Dendritic cell treated with granulocyte-macrophage colony-stimulating factor and Interleukin-4, amounts not matched to agents 40 ng/mL and 50 ng/mL, for 4 days (primary cell): Measurements from ENCODE around the gene SRCAP.

Experiments used
- H3K27ac Mint-ChIP-seq: one replicate; pipeline ENCODE4 v1.8.0; 2022; ENCODE audit warnings: mild to moderate bottlenecking, mixed read lengths
- H3K27me3 Mint-ChIP-seq: one replicate; pipeline ENCODE4 v1.8.0; 2022; ENCODE audit warnings: mild to moderate bottlenecking, mixed read lengths
- H3K36me3 Mint-ChIP-seq: one replicate; pipeline ENCODE4 v1.8.0; 2022; ENCODE audit warnings: low read depth, mixed read lengths
- H3K4me1 Mint-ChIP-seq: one replicate; pipeline ENCODE4 v1.8.0; 2022; ENCODE audit warnings: low read depth, mixed read lengths
- H3K4me3 Mint-ChIP-seq: one replicate; pipeline ENCODE4 v1.8.0; 2022; ENCODE audit warnings: mild to moderate bottlenecking, moderate library complexity, mixed read lengths
- H3K9me3 Mint-ChIP-seq: one replicate; pipeline ENCODE4 v1.8.0; 2022; ENCODE audit warnings: mixed read lengths
- intact Hi-C: fragments of 100-400 bp; cut with micrococcal nuclease; formaldehyde crosslinking; loops from one replicate; pipeline ENCODE4 v1.15.0; 2022

Gene SRCAP

DNA sequence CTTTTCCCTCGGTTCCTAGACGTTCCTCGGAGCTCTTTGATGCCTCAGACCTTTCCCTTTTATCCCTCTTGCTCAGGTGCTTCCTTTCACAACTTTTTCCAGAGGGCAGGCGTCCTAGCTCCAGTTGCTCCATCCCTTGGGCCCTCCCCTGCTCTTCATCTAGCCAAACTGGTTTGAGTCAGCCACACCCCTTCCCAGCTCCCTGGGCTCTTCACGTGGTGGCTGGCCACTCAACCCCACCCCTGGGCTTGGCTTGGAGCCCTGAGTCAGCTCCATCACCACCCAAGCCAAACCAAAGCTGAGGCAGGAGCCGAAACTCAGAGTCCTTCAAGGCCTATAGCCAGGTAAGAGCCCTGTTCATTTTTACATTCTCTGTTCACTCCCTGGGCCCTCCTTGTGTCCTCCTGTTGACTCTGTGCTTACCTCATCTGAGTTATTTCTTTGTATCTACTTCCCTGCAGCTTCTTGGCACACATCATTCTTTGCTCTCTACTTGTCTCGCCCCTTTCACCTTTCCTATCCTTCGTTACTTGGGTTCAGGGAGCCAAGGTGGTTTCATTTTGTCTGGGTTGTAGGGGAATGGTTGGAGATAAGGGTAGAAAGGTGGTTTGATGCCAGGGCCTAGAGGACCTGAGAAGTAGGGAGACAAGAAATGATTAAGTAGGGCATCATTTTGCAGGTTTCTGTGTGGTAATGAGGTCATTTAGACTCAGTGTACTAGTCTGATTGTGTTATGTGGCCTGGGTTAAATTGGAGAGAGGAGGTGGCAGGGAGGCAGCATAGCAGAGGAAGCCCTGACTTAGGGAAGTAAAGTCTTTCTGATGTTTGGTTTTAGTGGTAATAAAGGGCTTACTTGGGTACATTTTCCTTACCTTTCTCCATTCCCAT is 41.6 kb downstream of the SRCAP start:
- H3K4me3 Mint-ChIP-seq = peak overlapping the region; percentile 63
- intact Hi-C loops = no loop called here

DNA sequence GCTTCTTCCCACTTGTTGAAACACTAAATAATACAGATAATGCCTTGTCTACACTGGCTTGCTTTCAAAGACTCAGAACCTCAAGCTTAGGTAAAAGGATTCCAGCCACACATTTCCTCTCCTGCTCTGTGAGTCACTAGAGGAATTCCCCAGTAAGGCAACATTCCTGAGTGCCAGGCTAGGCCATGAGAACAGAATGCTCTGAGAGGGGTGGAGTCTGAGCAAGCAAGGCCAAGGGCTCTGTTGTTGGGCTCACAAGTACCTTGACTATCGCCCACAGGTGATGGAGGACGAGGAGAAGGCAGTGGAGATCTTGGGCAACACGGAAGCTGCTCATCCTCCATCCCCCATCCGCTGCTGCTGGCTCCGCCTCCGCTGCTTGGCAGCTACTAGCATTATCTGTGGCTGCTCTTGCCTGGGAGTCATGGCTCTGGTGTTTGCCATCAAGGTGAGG is 42.5 kb downstream of the SRCAP start:
- no peaks in the 10 kb centered on the region for H3K27me3 Mint-ChIP-seq
- H3K4me1 Mint-ChIP-seq = peaks cover 25% of the 10 kb centered on the region
- H3K9me3 Mint-ChIP-seq = no peaks in the 10 kb centered on the region
- H3K27ac Mint-ChIP-seq = peak overlapping the region; percentile 62
- intact Hi-C loops = no loop called here
- no peak overlapping the region for H3K4me3 Mint-ChIP-seq
- peaks cover 91% of the 10 kb centered on the region for H3K36me3 Mint-ChIP-seq

More for the DNA sequence above, 41.6 kb downstream of the SRCAP start:
- Mint-ChIP-seq H3K27ac (peak overlapping the region; percentile 62), H3K27me3 (no peaks in the 10 kb centered on the region), H3K36me3 (peaks cover 100% of the 10 kb centered on the region), H3K4me1 (peaks cover 23% of the 10 kb centered on the region), H3K9me3 (no peaks in the 10 kb centered on the region)

DNA sequence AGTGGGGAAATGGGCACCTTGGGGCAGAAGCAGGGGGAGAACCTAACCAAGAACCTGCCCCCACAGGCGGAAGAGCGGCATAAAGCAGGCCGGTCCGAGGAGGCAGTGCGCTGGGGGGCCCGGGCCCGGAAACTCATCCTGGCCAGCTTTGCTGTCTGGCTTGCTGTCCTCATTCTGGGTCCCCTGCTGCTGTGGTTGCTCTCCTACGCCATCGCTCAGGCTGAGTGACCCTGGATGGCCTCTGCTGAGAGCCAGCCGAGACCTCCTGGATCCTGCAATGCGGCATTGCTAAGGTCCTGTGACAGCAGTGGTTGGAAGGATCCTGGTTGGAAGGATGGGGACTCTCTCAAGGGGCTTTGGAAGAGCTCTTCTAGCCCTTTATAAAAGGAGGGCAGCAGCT is 44.7 kb downstream of the SRCAP start:
- intact Hi-C loops = no loop called here
- Mint-ChIP-seq H3K27ac (peak overlapping the region; percentile 20), H3K27me3 (no peaks in the 10 kb centered on the region), H3K4me1 (peaks cover 44% of the 10 kb centered on the region), H3K36me3 (peaks cover 75% of the 10 kb centered on the region), H3K9me3 (no peaks in the 10 kb centered on the region), H3K4me3 (no peak overlapping the region)

GRCh38 chr16:30744183-30744582 is 45.2 kb downstream of the SRCAP start:
- H3K27me3 Mint-ChIP-seq = no peaks in the 10 kb centered on the region
- no peaks in the 10 kb centered on the region for H3K9me3 Mint-ChIP-seq
- H3K36me3 Mint-ChIP-seq = peaks cover 75% of the 10 kb centered on the region
- peaks cover 45% of the 10 kb centered on the region for H3K4me1 Mint-ChIP-seq
- H3K4me3 Mint-ChIP-seq = no peak overlapping the region
- no peak overlapping the region for H3K27ac Mint-ChIP-seq
- intact Hi-C loops = no loop called here

- Mint-ChIP-seq H3K36me3 (peaks cover 75% of the 10 kb centered on the region), H3K4me1 (peaks cover 52% of the 10 kb centered on the region), H3K9me3 (no peaks in the 10 kb centered on the region), H3K4me3 (no peak overlapping the region), H3K27ac (no peak overlapping the region), H3K27me3 (no peaks in the 10 kb centered on the region)
- intact Hi-C loops = no loop called here
Observed at GRCh38 chr16:30745082-30745481, 46.1 kb downstream of the SRCAP start.

DNA sequence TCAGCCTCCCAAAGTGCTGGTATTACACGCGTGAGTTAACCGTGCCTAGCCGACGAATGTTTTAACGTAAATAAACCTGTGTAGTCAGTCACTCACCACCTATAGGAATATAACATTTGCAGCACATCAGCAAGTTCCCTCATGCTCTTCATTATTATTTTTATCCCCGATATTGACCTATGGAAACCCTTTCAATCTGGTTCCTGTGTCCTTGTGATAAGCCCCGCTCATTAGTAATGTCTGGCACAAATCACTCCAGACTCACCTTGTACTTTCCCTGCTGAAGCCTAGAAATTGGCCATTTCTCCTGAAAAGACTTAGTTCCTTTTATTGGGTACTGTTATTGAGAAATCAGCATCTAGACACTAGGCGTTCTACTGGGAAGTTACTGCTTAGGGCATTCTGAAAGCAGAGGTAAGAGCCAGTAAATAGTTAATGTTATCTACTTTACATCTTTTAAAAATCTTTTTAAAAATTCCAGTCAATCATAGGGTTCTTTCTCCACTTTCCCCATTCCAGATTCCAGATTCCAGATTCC is 47.7 kb downstream of the SRCAP start:
- H3K4me3 Mint-ChIP-seq = no peak overlapping the region
- H3K4me1 Mint-ChIP-seq = peaks cover 57% of the 10 kb centered on the region
- intact Hi-C loops = no loop called here
- H3K9me3 Mint-ChIP-seq = no peaks in the 10 kb centered on the region
- H3K27me3 Mint-ChIP-seq = no peaks in the 10 kb centered on the region
- H3K27ac Mint-ChIP-seq = peak overlapping the region; percentile 92
- H3K36me3 Mint-ChIP-seq = peaks cover 75% of the 10 kb centered on the region

DNA sequence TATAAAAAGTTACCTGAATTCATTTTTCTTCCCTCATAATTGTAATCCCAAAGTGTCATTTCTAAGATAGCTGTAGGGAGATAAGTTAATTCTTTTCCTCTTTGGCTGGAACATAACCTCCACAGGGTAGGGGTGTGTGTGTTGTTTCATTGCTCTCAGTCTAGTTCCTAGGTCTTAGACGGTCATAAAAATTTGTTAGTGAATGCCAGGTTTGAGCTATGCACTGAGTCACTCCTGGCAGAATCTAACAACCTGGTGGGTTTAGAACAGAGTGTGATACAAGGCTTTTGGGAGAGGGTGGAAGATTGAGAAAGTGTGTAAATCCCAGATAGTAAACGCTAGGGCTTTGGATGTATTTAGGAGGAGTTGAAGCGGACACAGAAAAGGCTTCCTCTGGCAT is 48.4 kb downstream of the SRCAP start:
- Mint-ChIP-seq H3K27ac (peak overlapping the region; percentile 92), H3K4me1 (peaks cover 57% of the 10 kb centered on the region), H3K4me3 (peak overlapping the region; percentile 98), H3K9me3 (no peaks in the 10 kb centered on the region), H3K27me3 (no peaks in the 10 kb centered on the region), H3K36me3 (peaks cover 75% of the 10 kb centered on the region)
- intact Hi-C loops = no loop called here

GRCh38 chr16:30747799-30748633 is 49.0 kb downstream of the SRCAP start, which contains the start of gene PHKG2:
PHKG2 (plus strand) TSS chr16:30748425; CDS start chr16:30748821, 396 bp downstream.
- peaks cover 72% of the 10 kb centered on the region for H3K36me3 Mint-ChIP-seq
- H3K27ac Mint-ChIP-seq = peak within 1 kb of the TSS; percentile 92
- no peaks in the 10 kb centered on the region for H3K27me3 Mint-ChIP-seq
- H3K4me3 Mint-ChIP-seq = peak within 1 kb of the TSS; percentile 98
- peaks cover 57% of the 10 kb centered on the region for H3K4me1 Mint-ChIP-seq
- intact Hi-C loops = loop anchor here (1.0 kb wide), 3 partner anchors 13 to 66 kb away; no protein-coding TSS in a partner anchor
- no peaks in the 10 kb centered on the region for H3K9me3 Mint-ChIP-seq

- intact Hi-C loops = loop anchor here (1.0 kb wide), 3 partner anchors 12 to 65 kb away; no protein-coding TSS in a partner anchor
- H3K9me3 Mint-ChIP-seq = no peaks in the 10 kb centered on the region
- H3K27ac Mint-ChIP-seq = peak overlapping the region; percentile 92
- peaks cover 72% of the 10 kb centered on the region for H3K36me3 Mint-ChIP-seq
- H3K27me3 Mint-ChIP-seq = no peaks in the 10 kb centered on the region
- peaks cover 57% of the 10 kb centered on the region for H3K4me1 Mint-ChIP-seq
- peak overlapping the region; percentile 98 for H3K4me3 Mint-ChIP-seq
Observed at GRCh38 chr16:30748634-30749445, 49.9 kb downstream of the SRCAP start.

- intact Hi-C loops = no loop called here
- Mint-ChIP-seq H3K4me3 (no peak overlapping the region), H3K4me1 (peaks cover 54% of the 10 kb centered on the region), H3K27ac (no peak overlapping the region), H3K9me3 (no peaks in the 10 kb centered on the region), H3K36me3 (peaks cover 72% of the 10 kb centered on the region), H3K27me3 (no peaks in the 10 kb centered on the region)
Observed at GRCh38 chr16:30750201-30750600, 51.2 kb downstream of the SRCAP start.

DNA sequence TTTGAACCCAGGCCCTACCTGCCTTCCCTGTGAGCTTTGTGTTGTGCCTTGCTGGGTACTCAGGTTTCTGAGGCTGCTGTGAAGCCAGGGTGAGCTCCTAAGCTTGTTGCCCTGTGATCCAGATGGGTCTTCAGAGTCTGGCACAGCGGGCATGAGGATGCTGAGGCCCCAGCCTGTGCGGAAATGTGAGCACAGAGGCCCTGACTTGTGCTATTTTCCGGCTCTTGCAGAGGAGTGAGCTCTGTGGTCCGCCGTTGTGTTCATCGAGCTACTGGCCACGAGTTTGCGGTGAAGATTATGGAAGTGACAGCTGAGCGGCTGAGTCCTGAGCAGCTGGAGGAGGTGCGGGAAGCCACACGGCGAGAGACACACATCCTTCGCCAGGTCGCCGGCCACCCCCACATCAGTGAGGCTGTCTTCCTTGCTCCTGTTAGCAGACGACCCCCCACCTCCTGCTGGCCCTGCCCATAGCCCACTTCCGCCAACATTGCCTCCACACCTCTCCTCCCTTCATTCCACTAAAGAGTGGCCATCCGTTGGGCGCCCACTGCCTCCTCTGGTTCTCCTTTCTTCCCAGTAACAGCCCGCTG is 52.0 kb downstream of the SRCAP start:
- H3K9me3 Mint-ChIP-seq = no peaks in the 10 kb centered on the region
- intact Hi-C loops = no loop called here
- H3K27me3 Mint-ChIP-seq = no peaks in the 10 kb centered on the region
- H3K4me1 Mint-ChIP-seq = peaks cover 52% of the 10 kb centered on the region
- no peak overlapping the region for H3K27ac Mint-ChIP-seq
- no peak overlapping the region for H3K4me3 Mint-ChIP-seq
- H3K36me3 Mint-ChIP-seq = peaks cover 76% of the 10 kb centered on the region

- no peaks in the 10 kb centered on the region for H3K27me3 Mint-ChIP-seq
- intact Hi-C loops = no loop called here
- H3K4me3 Mint-ChIP-seq = no peak overlapping the region
- no peaks in the 10 kb centered on the region for H3K9me3 Mint-ChIP-seq
- peaks cover 44% of the 10 kb centered on the region for H3K4me1 Mint-ChIP-seq
- peaks cover 95% of the 10 kb centered on the region for H3K36me3 Mint-ChIP-seq
- H3K27ac Mint-ChIP-seq = no peak overlapping the region
Observed at GRCh38 chr16:30753596-30753995, 54.6 kb downstream of the SRCAP start.
